Right cardiac atrium (tissue), 5 donors: ENCODE measurements around the gene ZMYND11. TPM values are rescaled to one million over a fixed set of nuclear protein-coding genes. Genes with fewer than 3 reads are reported as not detected.

Source experiments
- ATAC-seq, 2 donors: fragments of 200-7000 bp; cut with Tn5 transposase; one replicate each; pipeline versions ENCODE4 v1.8.0 to v1.9.1; 2020; ENCODE audit warnings: moderate library complexity in 2 of 2, mild to moderate bottlenecking in 1 of 2
- DNase-seq, 3 donors: peaks; one replicate each; pipeline ENCODE4 v3.0.0-alpha.2; 2020
- H3K27ac ChIP-seq: one replicate; pipeline ENCODE4 v1.5.1; 2013; ENCODE audit warnings: mild to moderate bottlenecking, low read length, control low read depth, moderate library complexity
- H3K27me3 ChIP-seq: one replicate; pipeline ENCODE4 v1.6.1; 2013; ENCODE audit not compliant: control insufficient read depth, insufficient read depth
- H3K4me1 ChIP-seq: one replicate; pipeline ENCODE4 v1.6.1; 2013; ENCODE audit warnings: low read length; ENCODE audit not compliant: control insufficient read depth, insufficient read depth
- H3K4me3 ChIP-seq: one replicate; pipeline ENCODE4 v1.5.1; 2013; ENCODE audit warnings: low read length, control low read depth
- H3K9me3 ChIP-seq: one replicate; pipeline ENCODE4 v1.6.1; 2013; ENCODE audit warnings: low read length; ENCODE audit not compliant: control insufficient read depth
- WGBS: extraction: QIAGEN DNeasy Blood & Tissue Kit; methylation state at CpG from one replicate; pipeline ENCODE4 v1.1.7; 2013; 5-methylcytosine and 5-hydroxymethylcytosine counted together
- intact Hi-C, 4 donors: fragments of 100-400 bp; cut with DNase I; formaldehyde crosslinking; loops; one replicate each; pipeline versions ENCODE4 v1.11.0 to v1.14.0; 2022 to 2023
- polyA plus RNA-seq: library from polyadenylated mRNA; stranded (reverse); fragments of 200-250 nt; gene quantifications from one replicate; pipeline ENCODE4 v1.2.3, GENCODE V29; 2013
- total RNA-seq, 4 donors: library from RNA; stranded (reverse); fragmentation: NEBNext Ultra II Directional; extraction: Animal tissue kit (Norgen Biotek cat#: 25700); gene quantifications; one replicate each; pipeline ENCODE4 v1.2.1, GENCODE V29; 2021
- donor health status: healthy with polysubstance abuse.
- donor health status: DM: no; HTN: yes; CAD: no.
- donor health status: DM: no; HTN: no; CAD: no.
- donor health status: DM: no; HTN: yes; CAD: no; lungs with severe emphysema.
- donor health status: DM: yes; HTN: yes; CAD: no.

Gene ZMYND11
- total and polyA plus RNA-seq, 5 donors = 42.2 to 89.4 (median 83.4) TPM

GRCh38 chr10:191703-192518 is 56.7 kb downstream of the ZMYND11 start:
- Histone ChIP-seq H3K27ac (no peak overlapping the region), H3K27me3 (no peaks in the 10 kb centered on the region), H3K4me3 (no peak overlapping the region), H3K4me1 (peaks cover 2% of the 10 kb centered on the region), H3K9me3 (no peaks in the 10 kb centered on the region)
- intact Hi-C loops = no loop called here
- ATAC-seq = peak; percentile 89 to 93
- WGBS = 48% methylated on average over 9 of the region's 9 CpGs
- DNase-seq = peak in 2 of 3 donors; percentile 24 to 43

GRCh38 chr10:194281-194680 is 59.0 kb downstream of the ZMYND11 start:
- Histone ChIP-seq H3K4me3 (no peak overlapping the region), H3K9me3 (no peaks in the 10 kb centered on the region), H3K27ac (no peak overlapping the region), H3K27me3 (no peaks in the 10 kb centered on the region), H3K4me1 (peaks cover 2% of the 10 kb centered on the region)
- no peak for ATAC-seq
- 96% methylated on average over 5 of the region's 5 CpGs for WGBS
- intact Hi-C loops = no loop called here
- no peak for DNase-seq

DNA sequence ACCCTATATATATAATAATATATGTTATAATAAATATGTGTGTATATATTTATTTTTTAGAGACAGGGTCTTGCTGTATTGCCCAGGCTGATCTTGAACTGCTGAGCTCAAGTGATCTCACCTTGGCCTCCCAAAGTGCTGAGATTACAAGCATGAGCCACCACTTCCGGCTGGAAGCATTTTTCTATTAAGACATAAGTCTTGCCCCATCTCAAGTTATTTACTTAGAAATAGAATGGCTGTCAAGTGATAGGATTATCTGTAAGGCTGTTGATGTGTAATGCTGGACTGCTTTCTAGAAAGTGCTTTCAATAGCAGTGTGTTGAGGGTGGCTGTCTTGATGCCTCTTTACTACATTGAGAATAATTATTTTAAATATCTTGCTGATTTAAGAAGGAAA is 65.2 kb downstream of the ZMYND11 start:
- no peaks in the 10 kb centered on the region for H3K4me1 ChIP-seq
- 91% methylated on average over 1 of the region's 1 CpG for WGBS

DNA sequence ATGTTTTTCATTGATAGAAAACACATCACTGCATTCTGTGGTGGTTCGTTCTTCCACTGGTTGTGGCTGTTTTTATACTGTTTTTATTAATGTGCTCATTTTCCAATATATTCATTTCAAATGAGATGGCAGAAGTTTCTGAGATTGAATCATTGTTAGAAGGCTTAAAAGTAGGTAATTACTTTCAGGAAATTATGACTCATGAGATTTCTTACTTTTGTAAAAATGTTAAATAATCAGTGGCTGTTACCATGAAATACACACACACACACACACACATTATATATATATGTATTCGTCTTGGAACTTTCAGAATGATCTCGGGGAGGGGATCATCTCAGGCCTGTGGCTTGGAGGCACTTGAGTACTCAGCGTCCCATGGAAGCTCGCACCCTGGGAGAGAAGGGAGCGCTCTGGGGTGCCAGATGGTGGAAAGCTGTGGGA is 66.1 kb downstream of the ZMYND11 start:
- Histone ChIP-seq H3K27me3 (no peaks in the 10 kb centered on the region), H3K4me1 (no peaks in the 10 kb centered on the region), H3K4me3 (no peak overlapping the region), H3K27ac (no peak overlapping the region), H3K9me3 (no peaks in the 10 kb centered on the region)
- no peak for ATAC-seq
- intact Hi-C loops = no loop called here
- DNase-seq = no peak
- 90% methylated on average over 6 of the region's 6 CpGs for WGBS

More for the DNA sequence above, 65.2 kb downstream of the ZMYND11 start:
- ATAC-seq = no peak
- no peaks in the 10 kb centered on the region for H3K27me3 ChIP-seq
- no peak overlapping the region for H3K27ac ChIP-seq
- intact Hi-C loops = no loop called here
- H3K9me3 ChIP-seq = no peaks in the 10 kb centered on the region
- H3K4me3 ChIP-seq = no peak overlapping the region
- DNase-seq = no peak

DNA sequence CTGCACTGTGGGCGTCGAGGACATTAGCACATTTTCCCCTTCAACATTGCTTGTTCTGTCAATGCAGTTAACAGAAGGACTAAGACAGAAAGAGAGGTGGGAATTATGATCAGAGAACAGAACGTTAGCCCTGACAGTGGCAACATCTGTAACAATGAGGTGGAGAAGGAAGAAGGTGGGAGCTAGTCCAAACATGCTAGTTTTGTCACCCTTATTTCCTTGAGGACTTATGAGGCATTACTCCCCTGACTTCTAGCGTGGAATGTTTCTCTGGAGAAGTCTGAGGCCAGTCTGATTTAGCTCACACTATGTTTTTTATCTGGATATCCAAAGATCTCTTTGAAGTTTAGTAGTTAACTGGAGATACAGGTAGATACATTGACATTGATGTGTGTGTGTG is 73.4 kb downstream of the ZMYND11 start:
- H3K27ac ChIP-seq = no peak overlapping the region
- no peak for ATAC-seq
- WGBS = 90% methylated on average over 4 of the region's 4 CpGs
- DNase-seq = no peak
- H3K4me1 ChIP-seq = no peaks in the 10 kb centered on the region
- no peak overlapping the region for H3K4me3 ChIP-seq
- H3K27me3 ChIP-seq = no peaks in the 10 kb centered on the region
- intact Hi-C loops = no loop called here
- H3K9me3 ChIP-seq = no peaks in the 10 kb centered on the region

DNA sequence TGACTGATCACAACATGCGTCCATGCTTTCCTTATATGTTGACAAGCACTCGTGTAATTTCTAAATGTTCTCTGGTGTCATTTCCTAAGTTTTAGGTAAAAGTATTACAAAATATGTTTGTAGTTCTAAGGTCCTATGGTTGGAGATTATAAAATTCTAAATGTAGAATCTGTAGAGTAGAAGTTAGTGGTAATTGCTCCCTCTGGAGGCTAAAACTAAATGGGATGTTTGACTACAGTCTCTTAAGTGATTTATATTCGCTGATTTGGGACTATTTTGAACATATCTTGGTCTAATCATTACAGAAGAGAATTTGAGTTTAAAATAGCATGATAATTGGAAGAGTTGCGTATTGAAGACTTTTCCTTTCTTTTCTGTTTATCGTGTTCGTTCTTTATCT is 74.1 kb downstream of the ZMYND11 start:
- no peak for ATAC-seq
- DNase-seq = no peak
- H3K27me3 ChIP-seq = no peaks in the 10 kb centered on the region
- WGBS = 91% methylated on average over 6 of the region's 6 CpGs
- H3K4me1 ChIP-seq = no peaks in the 10 kb centered on the region
- intact Hi-C loops = no loop called here
- no peak overlapping the region for H3K27ac ChIP-seq
- H3K4me3 ChIP-seq = no peak overlapping the region
- no peaks in the 10 kb centered on the region for H3K9me3 ChIP-seq

DNA sequence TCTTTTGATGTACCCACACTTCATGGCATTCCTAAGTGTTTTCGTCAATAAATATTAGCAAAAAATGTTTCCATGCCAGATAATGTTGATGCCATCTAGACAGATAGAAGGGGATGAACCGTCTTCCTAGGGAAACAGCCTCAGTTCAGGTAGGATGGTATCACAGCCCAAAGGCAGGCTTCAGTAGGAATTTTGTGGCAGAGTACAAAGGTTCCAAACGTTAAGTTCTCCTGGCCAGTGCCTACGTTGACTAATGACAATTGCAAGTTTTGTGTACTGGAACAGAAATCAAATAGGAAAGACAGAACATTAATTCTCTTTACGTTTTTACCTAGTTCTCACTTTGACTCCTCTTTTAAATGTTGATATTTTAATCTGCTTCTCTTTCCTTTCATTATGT is 75.0 kb downstream of the ZMYND11 start:
- Histone ChIP-seq H3K27ac (no peak overlapping the region), H3K4me3 (no peak overlapping the region), H3K4me1 (no peaks in the 10 kb centered on the region), H3K27me3 (no peaks in the 10 kb centered on the region), H3K9me3 (no peaks in the 10 kb centered on the region)
- no peak for DNase-seq
- intact Hi-C loops = no loop called here
- no peak for ATAC-seq
- 91% methylated on average over 5 of the region's 5 CpGs for WGBS

DNA sequence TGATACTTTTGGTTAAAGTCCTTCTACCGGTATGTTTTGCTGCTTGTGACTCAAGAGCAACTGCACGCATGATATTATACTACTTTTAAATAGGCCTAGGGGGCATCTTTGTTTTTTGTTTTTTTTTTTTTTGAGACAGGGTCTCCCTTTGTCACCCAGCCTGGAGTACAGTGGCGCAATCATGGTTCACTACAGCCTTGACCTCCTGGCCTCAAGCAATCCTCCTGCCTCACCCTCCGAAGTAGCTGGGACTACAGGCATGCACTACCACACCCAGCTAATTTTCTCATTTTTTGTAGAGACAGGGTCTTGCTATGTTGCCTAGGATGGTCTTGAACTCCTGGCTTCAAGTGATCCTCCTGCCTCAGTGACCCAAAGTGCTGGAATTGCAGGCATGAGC is 80.2 kb downstream of the ZMYND11 start:
- WGBS = 95% methylated on average over 4 of the region's 4 CpGs
- DNase-seq (no peak), ATAC-seq (no peak)
- H3K4me1 ChIP-seq = no peaks in the 10 kb centered on the region
- H3K9me3 ChIP-seq = no peaks in the 10 kb centered on the region
- no peaks in the 10 kb centered on the region for H3K27me3 ChIP-seq
- H3K4me3 ChIP-seq = no peak overlapping the region
- H3K27ac ChIP-seq = no peak overlapping the region
- intact Hi-C loops = no loop called here

DNA sequence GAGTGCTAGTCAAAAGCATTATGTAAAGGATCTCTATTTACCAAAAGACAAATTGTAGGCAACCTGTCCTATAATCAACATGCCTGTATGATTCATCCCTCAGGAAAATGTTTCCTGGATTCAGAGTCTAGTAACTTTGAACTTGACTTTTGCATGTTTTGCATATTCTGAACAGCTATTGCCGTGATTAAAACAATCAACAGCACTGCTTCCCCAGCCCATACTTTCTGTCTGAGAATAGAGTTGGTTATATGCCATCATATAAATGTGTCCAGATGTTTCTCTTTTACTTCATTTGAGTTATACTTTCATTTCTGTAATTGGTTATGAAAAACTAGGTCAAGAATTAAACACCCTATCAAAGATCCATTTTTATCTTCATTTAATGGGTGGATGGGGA is 83.5 kb downstream of the ZMYND11 start:
- no peak overlapping the region for H3K27ac ChIP-seq
- no peaks in the 10 kb centered on the region for H3K9me3 ChIP-seq
- no peak for ATAC-seq
- intact Hi-C loops = no loop called here
- H3K4me3 ChIP-seq = no peak overlapping the region
- no peaks in the 10 kb centered on the region for H3K4me1 ChIP-seq
- DNase-seq = no peak
- 65% methylated on average over 1 of the region's 1 CpG for WGBS
- H3K27me3 ChIP-seq = no peaks in the 10 kb centered on the region

- no peaks in the 10 kb centered on the region for H3K27me3 ChIP-seq
- H3K9me3 ChIP-seq = no peaks in the 10 kb centered on the region
- no peak overlapping the region for H3K27ac ChIP-seq
- H3K4me1 ChIP-seq = no peaks in the 10 kb centered on the region
- 72% methylated on average over 2 of the region's 2 CpGs for WGBS
- DNase-seq (no peak), ATAC-seq (no peak)
- no peak overlapping the region for H3K4me3 ChIP-seq
- intact Hi-C loops = no loop called here
These were observed 84.6 kb downstream of the ZMYND11 start for GRCh38 chr10:219731-220472.

- no peaks in the 10 kb centered on the region for H3K27me3 ChIP-seq
These were observed 89.3 kb downstream of the ZMYND11 start for GRCh38 chr10:224571-224970.

More at GRCh38 chr10:224571-224970, 89.3 kb downstream of the ZMYND11 start:
- intact Hi-C loops = no loop called here
- Histone ChIP-seq H3K4me3 (no peak overlapping the region), H3K27ac (no peak overlapping the region), H3K4me1 (peaks cover 2% of the 10 kb centered on the region), H3K9me3 (no peaks in the 10 kb centered on the region)
- 87% methylated on average over 3 of the region's 3 CpGs for WGBS
- no peak for DNase-seq
- no peak for ATAC-seq
